GM12801 (cell line): Measurements from ENCODE around the gene GAMT.

Source experiments
- CTCF ChIP-seq: IDR thresholded peaks from one replicate; pipeline ENCODE4 v1.5.1; 2011; ENCODE audit warnings: control low read depth; ENCODE audit not compliant: insufficient read length; ENCODE audit errors: extremely low read depth

Gene GAMT

GRCh38 chr19:1406774-1407527 is 5.6 kb upstream of the GAMT start:
- no peak for TF ChIP-seq CTCF

GRCh38 chr19:1402411-1403070 is 1.2 kb upstream of the GAMT start:
- no peak for TF ChIP-seq CTCF

GRCh38 chr19:1401889-1402217 is 511 bp upstream of the GAMT start:
- TF ChIP-seq CTCF, result no peak

- no peak for TF ChIP-seq CTCF
Measured at GRCh38 chr19:1400281-1401137, 833 bp downstream of the GAMT start.

GRCh38 chr19:1399745-1400144 is 1.6 kb downstream of the GAMT start:
- no peak for TF ChIP-seq CTCF

GRCh38 chr19:1399079-1399478 is 2.3 kb downstream of the GAMT start:
- TF ChIP-seq CTCF, result no peak

GRCh38 chr19:1397838-1398237 is 3.5 kb downstream of the GAMT start:
- TF ChIP-seq CTCF, result no peak
